H1 (cell line): ENCODE results near the gene ADAMTS16. TPM values are rescaled to one million over a fixed set of nuclear protein-coding genes. Genes with fewer than 3 reads are reported as not detected.

ENCODE experiments used
- NANOG ChIP-seq: IDR thresholded peaks from 2 replicates; pipeline ENCODE4 v1.6.1; 2011; ENCODE audit warnings: low read length, low read depth, mild to moderate bottlenecking, inconsistent platforms; ENCODE audit not compliant: insufficient read depth, poor library complexity, severe bottlenecking
- TAF1 ChIP-seq: IDR thresholded peaks from 2 replicates; pipeline ENCODE4 v1.6.1; 2011; ENCODE audit warnings: mild to moderate bottlenecking, low read depth, low read length
- polyA plus RNA-seq, 7 experiments: library from polyadenylated mRNA; depleted of rRNA in 3 of 7; stranded (reverse) in 5 of 7; unstranded in 2 of 7; fragments of >200 nt in 5 of 7; fragments of 200-250 nt in 2 of 7; gene quantifications; 1 replicate in 5 of 7; 2 replicates in 1 of 7; 4 replicates in 1 of 7; pipeline versions ENCODE4 v1.2.1 to v1.2.3, GENCODE V29; 2011 to 2013; ENCODE audit warnings: missing spikeins in 2 of 7, mixed read lengths in 2 of 7
- total RNA-seq: library from RNA; stranded (reverse); fragmentation: NEBNext Ultra II Directional; extraction: Animal tissue kit (Norgen Biotek cat#: 25700); gene quantifications from 2 replicates; pipeline ENCODE4 v1.2.1, GENCODE V29; 2021

ADAMTS16 gene
- total and polyA plus RNA-seq, 2 of the 8 experiments (the other 6 are each of a cell fraction or from before 2014, with no cell fraction given): 3.7 to 16.0 TPM

DNA sequence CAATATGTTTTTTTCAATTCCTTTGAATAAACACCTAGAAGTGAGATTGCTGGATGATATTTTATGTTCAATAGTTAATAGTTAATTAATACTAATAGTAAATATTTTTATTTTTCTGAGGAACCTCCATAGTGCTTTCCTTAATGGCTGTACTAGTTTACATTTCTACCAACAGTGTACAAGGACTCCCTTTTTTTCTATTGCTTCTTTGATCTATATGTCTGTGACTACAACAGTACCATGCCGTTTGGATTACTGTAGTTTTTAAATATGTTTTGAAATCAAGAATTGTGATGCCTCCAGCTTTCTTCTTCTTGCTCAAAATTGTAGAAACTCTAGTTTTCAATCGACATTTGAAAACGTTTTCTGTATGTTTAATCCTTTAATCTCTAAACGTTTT, 39.5 kb upstream of the ADAMTS16 start (continued):
- TF ChIP-seq NANOG (no peak), TAF1 (no peak)
